Panc1 (cell line): Measurements from ENCODE around the gene CCDC70. TPM values are rescaled to one million over a fixed set of nuclear protein-coding genes. Genes with fewer than 3 reads are reported as not detected.

Source experiments
- ATAC-seq: fragments of 200-7000 bp; cut with Tn5 transposase; 2 replicates; pipeline ENCODE4 v1.9.1; 2020; ENCODE audit warnings: mild to moderate bottlenecking, moderate library complexity
- Bru-seq: library from RNA; stranded (reverse); fragments of 400-500 nt; gene quantifications from one replicate; lab custom pipeline; 2021; lab: Mats Ljungman, UMichigan
- BruChase-seq, 2 experiments: library from RNA; stranded (reverse); fragments of 400-500 nt; gene quantifications; one replicate each; lab custom pipeline; 2021; lab: Mats Ljungman, UMichigan
- BruUV-seq: library from RNA; stranded (reverse); fragments of 400-500 nt; replicated peaks from 2 replicates; lab custom pipeline; 2021; lab: Mats Ljungman, UMichigan
- CTCF ChIA-PET: fragments of 300-600 bp; sonication (Branson Sonifier 250); formaldehyde crosslinking; loops from one replicate; lab custom pipeline; 2022; ENCODE audit warnings: antibody characterized with exemption; lab: Charles Lee
- POLR2A ChIA-PET: fragments of 300-600 bp; sonication (Branson Sonifier 250); formaldehyde crosslinking; loops from one replicate; lab custom pipeline; 2022; ENCODE audit warnings: antibody characterized with exemption; lab: Charles Lee
- DNase-seq: peaks from one replicate; pipeline ENCODE4 v3.0.0-alpha.2; 2010; ENCODE audit warnings: low read depth, low spot score
- H3K27ac ChIP-seq: 2 replicates; pipeline ENCODE4 v1.5.1; 2011; ENCODE audit warnings: mild to moderate bottlenecking, low read length, inconsistent platforms
- H3K27me3 ChIP-seq: fragments of 200-500 bp; sonication (Bioruptor generic); 2 replicates; pipeline ENCODE4 v1.6.0; 2014; ENCODE audit warnings: low read length, inconsistent platforms; ENCODE audit not compliant: control insufficient read depth, insufficient read depth
- H3K36me3 ChIP-seq: fragments of 200-500 bp; sonication (Bioruptor generic); 2 replicates; pipeline ENCODE4 v1.5.1; 2014; ENCODE audit warnings: inconsistent platforms, mild to moderate bottlenecking, low read length, moderate library complexity; ENCODE audit not compliant: control insufficient read depth, insufficient read depth
- H3K4me1 ChIP-seq: 2 replicates; pipeline ENCODE4 v1.5.1; 2011; ENCODE audit warnings: inconsistent platforms, mild to moderate bottlenecking, low read length, moderate library complexity; ENCODE audit not compliant: control insufficient read depth, insufficient read depth
- H3K4me3 ChIP-seq, 2 experiments: 2 replicates each; pipeline ENCODE4 v1.5.1; 2011 to 2012; ENCODE audit warnings: low read depth in 2 of 2, low read length in 2 of 2, mild to moderate bottlenecking in 2 of 2, inconsistent platforms in 1 of 2, moderate library complexity in 1 of 2
- H3K9me3 ChIP-seq: fragments of 200-500 bp; sonication (Bioruptor generic); 2 replicates; pipeline ENCODE4 v1.5.1; 2014; ENCODE audit warnings: low read depth, mild to moderate bottlenecking, inconsistent platforms, low read length, moderate library complexity; ENCODE audit not compliant: control insufficient read depth, insufficient read depth
- POLR2AphosphoS5 ChIP-seq: IDR thresholded peaks from 2 replicates; pipeline ENCODE4 v1.6.1; 2012; ENCODE audit warnings: mild to moderate bottlenecking, low read depth, low read length, moderate library complexity
- SIN3A ChIP-seq: IDR thresholded peaks from 2 replicates; pipeline ENCODE4 v1.6.1; 2012; ENCODE audit warnings: low read depth, mild to moderate bottlenecking, low read length, moderate library complexity, borderline replicate concordance; ENCODE audit not compliant: insufficient read depth
- TCF7L2 ChIP-seq: IDR thresholded peaks from 2 replicates; pipeline ENCODE4 v1.6.1; 2011; ENCODE audit warnings: mild to moderate bottlenecking, low read depth, low read length, inconsistent platforms
- in situ Hi-C: cut with HindIII; loops from 2 replicates; pipeline ENCODE4 v1.10.0; 2016; ENCODE audit warnings: low sequenced_read_pairs, low pct_unique_long_range_greater_than_20kb
- intact Hi-C: fragments of 100-400 bp; cut with micrococcal nuclease; formaldehyde crosslinking; loops from one replicate; pipeline ENCODE4 v1.10.0; 2022; ENCODE audit not compliant: unreplicated experiment
- long read RNA-seq: library from polyadenylated mRNA; unstranded; transcript quantifications from one replicate; pipeline ENCODE4 v2.0.0, GENCODE V29; 2021; ENCODE audit not compliant: unreplicated experiment
- polyA plus RNA-seq: library from polyadenylated mRNA; unstranded; fragments of >200 nt; gene quantifications from one replicate; pipeline ENCODE4 v1.2.1, GENCODE V29; 2012; ENCODE audit warnings: missing spikeins; ENCODE audit not compliant: insufficient read length
- total RNA-seq: library from RNA; stranded (reverse); gene quantifications from one replicate; pipeline ENCODE4 v1.2.1, GENCODE V29; 2021; ENCODE audit not compliant: unreplicated experiment
- TF ChIP-seq, protein P1 (sequence below): fragments of 450-650 bp; IDR thresholded peaks from 2 replicates; pipeline ENCODE4 v1.5.1; 2017; ENCODE audit warnings: mild to moderate bottlenecking
- TF ChIP-seq, protein P2 (sequence below), 2 experiments: IDR thresholded peaks; 2 replicates each; pipeline ENCODE4 v1.6.1; 2011 to 2012; ENCODE audit warnings: low read depth in 2 of 2, control low read depth in 1 of 2, low read length in 1 of 2, mild to moderate bottlenecking in 1 of 2, moderate library complexity in 1 of 2; ENCODE audit not compliant: insufficient read depth in 1 of 2

The CCDC70 gene
- total RNA-seq = not detected
- not detected for polyA plus RNA-seq
- Bru-seq, nascent RNA = not detected
- not detected for BruChase-seq, experiment 1, labeled RNA remaining after a 2-hour chase
- BruChase-seq, experiment 2, labeled RNA remaining after a 6-hour chase = not detected
- long read RNA-seq = 0 reads

DNA sequence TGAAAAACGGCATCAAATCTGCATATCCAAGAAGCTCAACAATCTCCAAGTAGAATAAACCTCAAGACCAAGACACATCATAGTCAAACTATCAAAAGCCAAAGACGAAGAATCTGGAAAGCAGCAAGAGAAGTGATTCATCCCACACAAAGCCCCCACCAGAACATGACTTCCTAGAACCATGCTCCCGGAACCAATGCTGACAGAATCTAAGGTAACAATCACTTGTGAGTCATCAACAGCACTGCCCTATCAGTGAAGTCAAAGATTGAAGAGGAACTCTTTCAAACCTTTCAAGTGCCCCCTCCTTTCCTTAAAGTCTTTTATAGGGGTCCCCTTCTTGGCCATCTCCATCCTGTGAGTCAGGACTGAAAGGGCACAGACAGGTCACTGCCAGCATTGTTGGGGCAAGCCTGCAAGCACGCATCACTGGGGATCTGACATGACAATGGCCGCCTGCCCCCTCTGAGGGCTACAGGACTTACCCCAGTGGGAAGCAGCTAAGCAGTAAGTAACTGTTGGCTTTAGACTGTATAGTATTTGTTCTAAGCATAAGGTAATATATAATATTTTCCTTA, at the start of gene CCDC70:
CCDC70 (plus strand) TSS at position 247 of the 578 bp plus-strand sequence. CDS start 3,443 bp downstream, outside the sequence.
- H3K4me3 ChIP-seq = no peak within 1 kb of the TSS
- H3K27ac ChIP-seq = no peak within 1 kb of the TSS
- intact Hi-C loops = no loop called here
- POLR2A ChIA-PET = no interaction called here
- H3K9me3 ChIP-seq = no peaks in the 10 kb centered on the region
- TF ChIP-seq POLR2AphosphoS5 (no peak), SIN3A (no peak), TCF7L2 (no peak)
- TF ChIP-seq, protein P1, sequence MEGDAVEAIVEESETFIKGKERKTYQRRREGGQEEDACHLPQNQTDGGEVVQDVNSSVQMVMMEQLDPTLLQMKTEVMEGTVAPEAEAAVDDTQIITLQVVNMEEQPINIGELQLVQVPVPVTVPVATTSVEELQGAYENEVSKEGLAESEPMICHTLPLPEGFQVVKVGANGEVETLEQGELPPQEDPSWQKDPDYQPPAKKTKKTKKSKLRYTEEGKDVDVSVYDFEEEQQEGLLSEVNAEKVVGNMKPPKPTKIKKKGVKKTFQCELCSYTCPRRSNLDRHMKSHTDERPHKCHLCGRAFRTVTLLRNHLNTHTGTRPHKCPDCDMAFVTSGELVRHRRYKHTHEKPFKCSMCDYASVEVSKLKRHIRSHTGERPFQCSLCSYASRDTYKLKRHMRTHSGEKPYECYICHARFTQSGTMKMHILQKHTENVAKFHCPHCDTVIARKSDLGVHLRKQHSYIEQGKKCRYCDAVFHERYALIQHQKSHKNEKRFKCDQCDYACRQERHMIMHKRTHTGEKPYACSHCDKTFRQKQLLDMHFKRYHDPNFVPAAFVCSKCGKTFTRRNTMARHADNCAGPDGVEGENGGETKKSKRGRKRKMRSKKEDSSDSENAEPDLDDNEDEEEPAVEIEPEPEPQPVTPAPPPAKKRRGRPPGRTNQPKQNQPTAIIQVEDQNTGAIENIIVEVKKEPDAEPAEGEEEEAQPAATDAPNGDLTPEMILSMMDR = no peak
- TF ChIP-seq, protein P2, sequence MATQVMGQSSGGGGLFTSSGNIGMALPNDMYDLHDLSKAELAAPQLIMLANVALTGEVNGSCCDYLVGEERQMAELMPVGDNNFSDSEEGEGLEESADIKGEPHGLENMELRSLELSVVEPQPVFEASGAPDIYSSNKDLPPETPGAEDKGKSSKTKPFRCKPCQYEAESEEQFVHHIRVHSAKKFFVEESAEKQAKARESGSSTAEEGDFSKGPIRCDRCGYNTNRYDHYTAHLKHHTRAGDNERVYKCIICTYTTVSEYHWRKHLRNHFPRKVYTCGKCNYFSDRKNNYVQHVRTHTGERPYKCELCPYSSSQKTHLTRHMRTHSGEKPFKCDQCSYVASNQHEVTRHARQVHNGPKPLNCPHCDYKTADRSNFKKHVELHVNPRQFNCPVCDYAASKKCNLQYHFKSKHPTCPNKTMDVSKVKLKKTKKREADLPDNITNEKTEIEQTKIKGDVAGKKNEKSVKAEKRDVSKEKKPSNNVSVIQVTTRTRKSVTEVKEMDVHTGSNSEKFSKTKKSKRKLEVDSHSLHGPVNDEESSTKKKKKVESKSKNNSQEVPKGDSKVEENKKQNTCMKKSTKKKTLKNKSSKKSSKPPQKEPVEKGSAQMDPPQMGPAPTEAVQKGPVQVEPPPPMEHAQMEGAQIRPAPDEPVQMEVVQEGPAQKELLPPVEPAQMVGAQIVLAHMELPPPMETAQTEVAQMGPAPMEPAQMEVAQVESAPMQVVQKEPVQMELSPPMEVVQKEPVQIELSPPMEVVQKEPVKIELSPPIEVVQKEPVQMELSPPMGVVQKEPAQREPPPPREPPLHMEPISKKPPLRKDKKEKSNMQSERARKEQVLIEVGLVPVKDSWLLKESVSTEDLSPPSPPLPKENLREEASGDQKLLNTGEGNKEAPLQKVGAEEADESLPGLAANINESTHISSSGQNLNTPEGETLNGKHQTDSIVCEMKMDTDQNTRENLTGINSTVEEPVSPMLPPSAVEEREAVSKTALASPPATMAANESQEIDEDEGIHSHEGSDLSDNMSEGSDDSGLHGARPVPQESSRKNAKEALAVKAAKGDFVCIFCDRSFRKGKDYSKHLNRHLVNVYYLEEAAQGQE (IDR thresholded peaks at IDR 0.05; ENCODE audit: insufficient read depth in 1 of 2, low read depth in 2 of 2, low read length in 1 of 2) = no peak
- CTCF ChIA-PET = no interaction called here
- DNase-seq = no peak
- no TSS peak for BruUV-seq
- peaks cover 3% of the 10 kb centered on the region; the same call in 1 of the 2 replicates for H3K4me1 ChIP-seq
- no peak for ATAC-seq
- H3K27me3 ChIP-seq = no peaks in the 10 kb centered on the region
- no peaks in the 10 kb centered on the region for H3K36me3 ChIP-seq
- in situ Hi-C loops = no loop called here

DNA sequence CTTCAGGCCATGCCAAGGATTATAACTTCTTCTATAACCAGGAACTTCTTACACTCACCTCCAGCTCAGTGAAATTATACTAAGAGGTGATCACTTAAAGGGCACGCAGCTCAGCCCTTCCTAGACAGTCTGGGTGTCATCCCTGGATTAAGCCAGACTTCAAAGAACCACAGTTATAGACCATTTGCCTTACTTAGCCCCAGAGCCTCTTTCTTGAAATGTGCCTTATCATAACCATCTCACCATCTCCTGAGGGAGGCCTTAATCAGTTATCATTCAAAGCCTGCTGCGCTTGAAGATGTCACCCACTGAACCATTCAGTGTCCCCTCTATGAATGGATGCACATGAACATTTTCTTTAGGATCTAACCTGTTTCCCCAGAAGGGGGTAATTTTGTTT, 47.7 kb upstream of the CCDC70 start:
- H3K4me1 ChIP-seq = no peaks in the 10 kb centered on the region
- no TSS peak for BruUV-seq
- H3K27me3 ChIP-seq = no peaks in the 10 kb centered on the region
- H3K27ac ChIP-seq = no peak overlapping the region
- H3K36me3 ChIP-seq = no peaks in the 10 kb centered on the region
- no peak for ATAC-seq
- in situ Hi-C loops (no loop called here), intact Hi-C loops (loop anchor here (2.0 kb wide), 1 partner anchor 315 kb away; the partner anchor contains the start of gene NEK5)
- ChIA-PET POLR2A (no interaction called here), CTCF (interaction anchor here (1.7 kb wide), 1 partner anchor 21 kb away, joined by 5 read pairs; no protein-coding TSS in a partner anchor)
- TF ChIP-seq TCF7L2 (no peak), SIN3A (no peak), POLR2AphosphoS5 (no peak)
- TF ChIP-seq, protein P1 = no peak
- TF ChIP-seq, protein P2 (IDR thresholded peaks at IDR 0.05; ENCODE audit: insufficient read depth in 1 of 2, low read depth in 2 of 2, low read length in 1 of 2) = no peak
- no peak for DNase-seq
- H3K4me3 ChIP-seq = no peak overlapping the region
- H3K9me3 ChIP-seq = no peaks in the 10 kb centered on the region
